GM12891 (cell line): ENCODE measurements around the gene SCNN1G.

Experiments used
- PAX5 ChIP-seq: IDR thresholded peaks from 2 replicates; pipeline ENCODE4 v1.6.1; 2011; ENCODE audit warnings: low read length, moderate library complexity, mild to moderate bottlenecking; ENCODE audit not compliant: insufficient read depth, severe bottlenecking
- POLR2A ChIP-seq: IDR thresholded peaks from 2 replicates; pipeline ENCODE4 v1.6.1; 2011; ENCODE audit warnings: low read depth, low read length, control low read depth
- POLR2AphosphoS5 ChIP-seq: IDR thresholded peaks from 2 replicates; pipeline ENCODE4 v1.6.1; 2011; ENCODE audit warnings: low read depth, low read length, control low read depth
- POU2F2 ChIP-seq: IDR thresholded peaks from 2 replicates; pipeline ENCODE4 v1.6.1; 2011; ENCODE audit warnings: low read depth, mild to moderate bottlenecking, control low read depth, low read length, moderate library complexity
- TAF1 ChIP-seq: IDR thresholded peaks from 2 replicates; pipeline ENCODE4 v1.6.1; 2011; ENCODE audit warnings: low read depth, low read length, control low read depth

DNA sequence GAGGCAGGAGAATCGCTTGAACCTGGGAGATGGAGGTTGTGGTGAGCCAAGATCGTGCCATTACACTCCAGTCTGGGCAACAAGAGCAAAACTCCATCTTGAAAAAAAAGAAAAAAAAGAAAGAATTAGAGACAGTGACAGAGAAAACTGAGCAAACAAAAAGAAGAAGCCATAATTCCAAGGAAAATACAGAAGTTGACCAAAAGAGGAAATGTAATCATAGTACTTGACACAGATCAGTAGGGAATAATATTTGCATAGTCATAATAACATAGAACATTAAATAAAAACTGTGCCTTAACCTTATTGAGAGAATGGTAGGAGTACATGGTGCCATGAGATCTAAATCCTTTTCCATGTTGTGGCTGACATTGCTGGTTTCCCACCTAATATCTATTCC, 18.6 kb upstream of the SCNN1G start:
- TF ChIP-seq POLR2A (no peak), TAF1 (no peak), POLR2AphosphoS5 (no peak), POU2F2 (no peak), PAX5 (no peak)
